ENCODE data around the gene FAM222A. TPM values are rescaled to one million over a fixed set of nuclear protein-coding genes. Genes with fewer than 3 reads are reported as not detected.

The FAM222A gene
- total RNA-seq, 1 experiment from 2014 or later: 5.5 TPM

- peaks cover 4% of the 10 kb centered on the region for H3K27me3 ChIP-seq (replicated peaks; ENCODE audit: insufficient read depth, low read depth, low read length, poor library complexity)
- TF ChIP-seq EZH2 (IDR thresholded peaks at IDR 0.05; ENCODE audit: borderline replicate concordance, low read depth, low read length, poor library complexity, severe bottlenecking): no peak
- no peak for TF ChIP-seq CTCF (conservative IDR thresholded peaks at IDR 0.05; ENCODE audit: low read depth, low read length)
- BruUV-seq (replicated peaks): no TSS peak
- H3K4me3 ChIP-seq (ENCODE audit: low read depth, low read length, poor library complexity, severe bottlenecking): no peak overlapping the region
- intact Hi-C loops (cut with micrococcal nuclease; ENCODE audit: unreplicated experiment): no loop called here
- H3K36me3 ChIP-seq (ENCODE audit: insufficient read depth, low read length, poor library complexity, severe bottlenecking): no peaks in the 10 kb centered on the region
- DNase-seq (ENCODE audit: low spot score): no peak
- no peaks in the 10 kb centered on the region for H3K9me3 ChIP-seq (ENCODE audit: low read depth, low read length, poor library complexity, severe bottlenecking)
- H3K4me1 ChIP-seq (ENCODE audit: insufficient read depth, low read length, poor library complexity, severe bottlenecking): peaks cover 13% of the 10 kb centered on the region
- no peak overlapping the region for H3K27ac ChIP-seq (ENCODE audit: low read depth, low read length, poor library complexity, severe bottlenecking)
- ChIA-PET POLR2A (ENCODE audit: low non-redundant PET) (interaction anchor here (0.5 kb wide), 1 partner anchor 1177 kb away, joined by 7 read pairs; no protein-coding TSS in a partner anchor), CTCF (no interaction called here)
Observed at GRCh38 chr12:109715310-109716091, 1.9 kb downstream of the FAM222A start.

DNA sequence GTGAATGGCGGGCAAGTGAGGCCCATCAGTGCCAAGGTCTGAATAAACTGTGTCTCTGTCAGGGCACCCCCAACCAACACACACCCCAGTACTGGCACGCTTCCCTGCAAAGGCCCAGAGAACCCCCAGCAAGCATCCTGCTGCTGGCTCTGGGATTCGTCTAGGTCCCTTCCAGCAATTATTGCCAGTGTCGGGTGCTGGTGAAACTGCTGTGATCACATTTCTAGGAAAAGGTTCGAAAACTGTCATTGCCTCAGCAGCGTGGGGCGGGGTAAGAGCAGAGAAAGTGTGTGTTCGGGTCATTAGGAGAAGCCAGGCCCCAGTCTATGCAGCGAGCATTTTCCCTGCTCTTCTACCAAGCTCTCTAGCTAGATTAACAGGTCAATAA lies 2.5 kb downstream of the FAM222A start:
- H3K36me3 ChIP-seq (ENCODE audit: insufficient read depth, low read length, poor library complexity, severe bottlenecking): no peaks in the 10 kb centered on the region
- CTCF ChIA-PET: no interaction called here
- H3K4me1 ChIP-seq (ENCODE audit: insufficient read depth, low read length, poor library complexity, severe bottlenecking): peaks cover 13% of the 10 kb centered on the region
- POLR2A ChIA-PET (ENCODE audit: low non-redundant PET): interaction anchor here (0.5 kb wide), 1 partner anchor 1177 kb away, joined by 7 read pairs; no protein-coding TSS in a partner anchor
- H3K9me3 ChIP-seq (ENCODE audit: low read depth, low read length, poor library complexity, severe bottlenecking): no peaks in the 10 kb centered on the region
- TF ChIP-seq CTCF (conservative IDR thresholded peaks at IDR 0.05; ENCODE audit: low read depth, low read length): no peak
- no peak for TF ChIP-seq EZH2 (IDR thresholded peaks at IDR 0.05; ENCODE audit: borderline replicate concordance, low read depth, low read length, poor library complexity, severe bottlenecking)
- intact Hi-C loops (cut with micrococcal nuclease; ENCODE audit: unreplicated experiment): no loop called here
- no TSS peak for BruUV-seq (replicated peaks)
- no peak overlapping the region for H3K4me3 ChIP-seq (ENCODE audit: low read depth, low read length, poor library complexity, severe bottlenecking)
- no peak for DNase-seq (ENCODE audit: low spot score)
- H3K27ac ChIP-seq (ENCODE audit: low read depth, low read length, poor library complexity, severe bottlenecking): no peak overlapping the region
- peaks cover 4% of the 10 kb centered on the region for H3K27me3 ChIP-seq (replicated peaks; ENCODE audit: insufficient read depth, low read depth, low read length, poor library complexity)

DNA sequence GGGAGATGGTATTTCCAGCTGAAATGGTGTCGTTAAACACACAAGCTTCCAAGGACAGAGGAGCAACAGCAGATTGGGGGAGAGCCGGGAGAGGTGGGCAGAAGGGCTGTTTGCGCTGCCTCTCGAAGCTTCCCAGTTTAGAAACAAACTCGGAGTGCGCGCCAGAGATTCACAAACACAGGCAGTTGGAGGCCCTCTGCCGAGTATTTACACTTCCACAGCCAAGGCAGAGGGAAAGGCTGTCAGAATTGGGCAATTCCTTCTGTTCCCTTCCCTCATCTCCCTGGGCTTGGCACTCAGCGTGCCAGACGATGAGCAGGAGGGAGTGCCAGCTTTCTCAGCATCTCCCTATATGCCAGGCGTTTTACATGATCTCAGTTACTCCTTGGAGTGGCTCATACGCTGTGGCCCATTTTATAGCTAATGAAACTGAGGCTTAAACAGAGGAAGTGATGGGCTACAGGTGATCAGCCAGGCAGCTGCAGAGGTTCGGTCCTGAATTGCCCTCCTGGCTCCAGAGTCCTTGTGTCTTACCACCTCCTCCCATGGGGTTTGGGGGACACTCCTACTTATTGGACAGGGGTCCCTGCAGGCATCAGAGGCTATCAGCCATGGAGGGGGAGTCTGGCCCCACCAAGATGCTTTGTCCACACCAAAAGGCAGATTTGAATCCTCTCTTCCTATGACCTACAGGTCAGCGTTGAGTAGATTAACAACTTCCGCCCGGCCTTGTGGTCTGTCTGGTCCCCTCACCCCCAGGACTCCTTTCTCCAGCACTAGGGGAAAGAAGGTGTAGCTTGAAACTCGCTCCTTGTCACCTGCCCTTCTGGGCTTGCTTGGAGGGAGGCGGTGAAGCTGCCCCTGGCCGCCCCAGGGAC lies 3.1 kb downstream of the FAM222A start:
- no TSS peak for BruUV-seq (replicated peaks)
- no peaks in the 10 kb centered on the region for H3K36me3 ChIP-seq (ENCODE audit: insufficient read depth, low read length, poor library complexity, severe bottlenecking)
- no peaks in the 10 kb centered on the region for H3K9me3 ChIP-seq (ENCODE audit: low read depth, low read length, poor library complexity, severe bottlenecking)
- ChIA-PET POLR2A (ENCODE audit: low non-redundant PET) (no interaction called here), CTCF (no interaction called here)
- peaks cover 4% of the 10 kb centered on the region for H3K27me3 ChIP-seq (replicated peaks; ENCODE audit: insufficient read depth, low read depth, low read length, poor library complexity)
- DNase-seq (ENCODE audit: low spot score): no peak
- H3K27ac ChIP-seq (ENCODE audit: low read depth, low read length, poor library complexity, severe bottlenecking): no peak overlapping the region
- no peak for TF ChIP-seq EZH2 (IDR thresholded peaks at IDR 0.05; ENCODE audit: borderline replicate concordance, low read depth, low read length, poor library complexity, severe bottlenecking)
- intact Hi-C loops (cut with micrococcal nuclease; ENCODE audit: unreplicated experiment): no loop called here
- peaks cover 13% of the 10 kb centered on the region for H3K4me1 ChIP-seq (ENCODE audit: insufficient read depth, low read length, poor library complexity, severe bottlenecking)
- no peak overlapping the region for H3K4me3 ChIP-seq (ENCODE audit: low read depth, low read length, poor library complexity, severe bottlenecking)
